T47D (cell line): ENCODE data around the gene ZC3H7A.
"Not testable (repeated sequence)": the region's sequence is repeated elsewhere in the genome, so short reads cannot be mapped to it uniquely, and the experiment has no call there.

Source experiments
- DNase-seq, 2 experiments: peaks; one replicate each; pipeline versions ENCODE4 v3.0.0 to v3.0.0-alpha.2; 2011 to 2012; ENCODE audit warnings: low read depth in 1 of 2, low spot score in 1 of 2
- JUND ChIP-seq: IDR thresholded peaks from 2 replicates; pipeline ENCODE4 v1.6.1; 2012; ENCODE audit warnings: low read depth
- in situ Hi-C: cut with HindIII; loops from 2 replicates; pipeline ENCODE4 v1.10.0; 2016; ENCODE audit warnings: low sequenced_read_pairs, low pct_unique_long_range_greater_than_20kb

Gene ZC3H7A

GRCh38 chr16:11797166-11797956 lies at the start of gene ZC3H7A:
Gene ZC3H7A (minus strand): TSS chr16:11797258. CDS start chr16:11782354, 14,904 bp downstream.
- in situ Hi-C loops: no loop called here
- TF ChIP-seq JUND: no peak
- DNase-seq: peak; percentile 94 to 98

- TF ChIP-seq JUND: no peak
- in situ Hi-C loops: no loop called here
- DNase-seq: no peak
Measured at GRCh38 chr16:11844499-11844898, 47.4 kb upstream of the ZC3H7A start.

- TF ChIP-seq JUND: no peak
- in situ Hi-C loops: no loop called here
- no peak for DNase-seq
Measured at GRCh38 chr16:11843861-11844260, 46.8 kb upstream of the ZC3H7A start.

- in situ Hi-C loops: no loop called here
- DNase-seq: no peak
- TF ChIP-seq JUND: no peak
Measured at GRCh38 chr16:11843206-11843605, 46.1 kb upstream of the ZC3H7A start.

- in situ Hi-C loops: no loop called here
- no peak for DNase-seq
- no peak for TF ChIP-seq JUND
Measured at GRCh38 chr16:11841026-11841425, 44.0 kb upstream of the ZC3H7A start.

GRCh38 chr16:11836650-11837244 lies 39.7 kb upstream of the ZC3H7A start:
- DNase-seq: no peak
- in situ Hi-C loops: no loop called here
- no peak for TF ChIP-seq JUND

GRCh38 chr16:11835891-11836649 lies 39.0 kb upstream of the ZC3H7A start:
- no peak for TF ChIP-seq JUND
- in situ Hi-C loops: no loop called here
- DNase-seq: no peak

- in situ Hi-C loops: no loop called here
- no peak for DNase-seq
- no peak for TF ChIP-seq JUND
Measured at GRCh38 chr16:11835309-11835708, 38.3 kb upstream of the ZC3H7A start.

- in situ Hi-C loops: no loop called here
- TF ChIP-seq JUND: no peak
- peak in 1 of 2 experiments; percentile 48 for DNase-seq
Measured at GRCh38 chr16:11833951-11834695, 37.1 kb upstream of the ZC3H7A start.

GRCh38 chr16:11828696-11829095 lies 31.6 kb upstream of the ZC3H7A start:
- in situ Hi-C loops: no loop called here
- no peak for TF ChIP-seq JUND
- DNase-seq: peak in 1 of 2 experiments; percentile 86

GRCh38 chr16:11825520-11826165 lies 28.6 kb upstream of the ZC3H7A start:
- DNase-seq, in situ Hi-C loops: not testable (repeated sequence)

- no peak for TF ChIP-seq JUND
- DNase-seq: no peak
- in situ Hi-C loops: no loop called here
Measured at GRCh38 chr16:11824362-11824761, 27.3 kb upstream of the ZC3H7A start.

- in situ Hi-C loops, DNase-seq: not testable (repeated sequence)
Measured at GRCh38 chr16:11823645-11824044, 26.6 kb upstream of the ZC3H7A start.
